Cardiac fibroblast (primary cell): ENCODE measurements around the gene RNF222.
A peak's percentile ranks its signal among the peaks of the same experiment; 100 is the strongest.

Experiments
- DNase-seq, 2 donors: peaks; one replicate each; pipeline versions ENCODE4 v3.0.0 to v3.0.0-alpha.2; 2010; ENCODE audit warnings: low read depth in 2 of 2
- H3K4me3 ChIP-seq, 2 donors: replicated peaks in 1 of 2; 1 replicate in 1 of 2; 2 replicates in 1 of 2; pipeline ENCODE4 v1.5.1; 2011; ENCODE audit warnings: low read depth in 2 of 2, low read length in 2 of 2, mild to moderate bottlenecking in 2 of 2, moderate library complexity in 1 of 2
- CTCF ChIP-seq: IDR thresholded peaks from one replicate; pipeline ENCODE4 v1.5.1; 2011; ENCODE audit warnings: low read depth, mild to moderate bottlenecking, low read length, inconsistent platforms

The RNF222 gene

GRCh38 chr17:8413938-8414337, 16.3 kb upstream of the RNF222 start:
- no peak for TF ChIP-seq CTCF
- no peak for DNase-seq
- no peak overlapping the region for H3K4me3 ChIP-seq

- no peak for DNase-seq
- no peak for TF ChIP-seq CTCF
- H3K4me3 ChIP-seq: no peak overlapping the region
Measured at GRCh38 chr17:8413328-8413727, 15.7 kb upstream of the RNF222 start.

- no peak for TF ChIP-seq CTCF
- H3K4me3 ChIP-seq: no peak overlapping the region
- no peak for DNase-seq
Measured at GRCh38 chr17:8412089-8412488, 14.5 kb upstream of the RNF222 start.

- DNase-seq: no peak
- no peak for TF ChIP-seq CTCF
- no peak overlapping the region for H3K4me3 ChIP-seq
Measured at GRCh38 chr17:8410883-8411238, 13.2 kb upstream of the RNF222 start.

- peak; percentile 81 for TF ChIP-seq CTCF
- peak; percentile 87 to 93 for DNase-seq
- H3K4me3 ChIP-seq: no peak overlapping the region
Measured at GRCh38 chr17:8409966-8410882, 12.6 kb upstream of the RNF222 start.

- no peak for DNase-seq
- H3K4me3 ChIP-seq: no peak overlapping the region
- TF ChIP-seq CTCF: no peak
Measured at GRCh38 chr17:8408371-8408770, 10.7 kb upstream of the RNF222 start.
